K562 (cell line): ENCODE measurements around the gene RNF4. TPM values are rescaled to one million over a fixed set of nuclear protein-coding genes. Genes with fewer than 3 reads are reported as not detected.

Source experiments
- ATAC-seq: fragments of 200-7000 bp; cut with Tn5 transposase; 3 replicates; pipeline ENCODE4 v1.9.1; 2020; ENCODE audit warnings: moderate library complexity
- BruUV-seq: library from RNA; stranded (reverse); fragments of 400-500 nt; replicated peaks from 2 replicates; lab custom pipeline; 2021; lab: Mats Ljungman, UMichigan
- CTCF ChIA-PET: fragments of 300-600 bp; formaldehyde crosslinking; extraction: SDS; loops from one replicate; lab custom pipeline; 2021; ENCODE audit warnings: low intra/inter-chr PET ratio; lab: Yijun Ruan, JAX
- POLR2A ChIA-PET: fragments of 300-600, 350-650 bp; sonication (Branson Sonifier 250); formaldehyde crosslinking; extraction: SDS; loops from one replicate; lab custom pipeline; 2021; ENCODE audit warnings: antibody characterized with exemption, inconsistent platforms; lab: Yijun Ruan, JAX
- DNase-seq, 4 experiments: peaks; one replicate each; pipeline versions ENCODE4 v3.0.0 to v3.0.0-alpha.2; 2011 to 2018; ENCODE audit warnings: low spot score in 3 of 4, mixed read lengths in 3 of 4; ENCODE audit errors: extremely low read depth in 1 of 4
- FAIRE-seq: peaks from 2 replicates; lab custom pipeline; 2011; peaks lifted over from hg19 to GRCh38; lab: Jason Lieb, UNC
- H2AFZ ChIP-seq: 2 replicates; pipeline ENCODE4 v1.6.0; 2011; ENCODE audit warnings: low read depth, low read length, control low read depth, inconsistent platforms
- H3K27ac ChIP-seq: fragments of 200-600 bp; 3 replicates; pipeline ENCODE4 v1.8.0; 2011; ENCODE audit warnings: low read depth, mild to moderate bottlenecking, control low read depth, inconsistent platforms, low read length, moderate library complexity, mixed read lengths; ENCODE audit errors: extremely low read depth
- H3K27me3 ChIP-seq, 2 experiments: fragments of 300-600 bp in 1 of 2; 2 replicates in 1 of 2; 3 replicates in 1 of 2; pipeline versions ENCODE4 v1.6.0 to v1.8.0; 2011; ENCODE audit warnings: inconsistent platforms in 2 of 2, low read length in 2 of 2, mild to moderate bottlenecking in 1 of 2, mixed read lengths in 1 of 2, moderate library complexity in 1 of 2; ENCODE audit not compliant: control insufficient read depth in 2 of 2, insufficient read depth in 2 of 2
- H3K36me3 ChIP-seq: fragments of 300-600 bp; 3 replicates; pipeline ENCODE4 v1.8.0; 2011; ENCODE audit warnings: mild to moderate bottlenecking, low read length, inconsistent platforms; ENCODE audit not compliant: control insufficient read depth, insufficient read depth
- H3K4me1 ChIP-seq, 2 experiments: fragments of 200-600 bp in 1 of 2; replicated peaks in 1 of 2; 2 replicates in 1 of 2; 3 replicates in 1 of 2; pipeline versions ENCODE4 v1.5.1 to v1.8.0; 2011; ENCODE audit warnings: inconsistent platforms in 2 of 2, low read length in 2 of 2, mild to moderate bottlenecking in 1 of 2, mixed read lengths in 1 of 2, moderate library complexity in 1 of 2; ENCODE audit not compliant: control insufficient read depth in 2 of 2, insufficient read depth in 2 of 2
- H3K4me2 ChIP-seq: 2 replicates; pipeline ENCODE4 v1.6.1; 2011; ENCODE audit warnings: low read length, control low read depth, inconsistent platforms, mixed read lengths; ENCODE audit not compliant: insufficient read depth
- H3K4me3 ChIP-seq: fragments of 200-600 bp; sonication (generic), shearing (Covaris generic); 2 replicates; pipeline ENCODE4 v1.5.1; 2016; ENCODE audit warnings: control low read depth, inconsistent platforms
- H3K79me2 ChIP-seq: fragments of 200-600 bp; 3 replicates; pipeline ENCODE4 v1.8.0; 2011; ENCODE audit warnings: low read length, inconsistent platforms; ENCODE audit not compliant: control insufficient read depth, insufficient read depth
- H3K9ac ChIP-seq, 2 experiments: 2 replicates each; pipeline versions ENCODE4 v1.6.0 to v1.6.1; 2011; ENCODE audit warnings: low read depth in 2 of 2, low read length in 2 of 2, control low read depth in 1 of 2, inconsistent platforms in 1 of 2, mild to moderate bottlenecking in 1 of 2, mixed read lengths in 1 of 2; ENCODE audit not compliant: insufficient read depth in 1 of 2
- H3K9me1 ChIP-seq: one replicate; pipeline ENCODE4 v1.6.0; 2011; ENCODE audit warnings: inconsistent platforms, mild to moderate bottlenecking, low read length, moderate library complexity; ENCODE audit not compliant: control insufficient read depth, insufficient read depth
- H3K9me3 ChIP-seq: replicated peaks from 2 replicates; pipeline ENCODE4 v1.5.1; 2011; ENCODE audit warnings: low read depth, low read length, inconsistent platforms; ENCODE audit not compliant: control insufficient read depth, insufficient read depth
- H4K20me1 ChIP-seq: replicated peaks from 2 replicates; pipeline ENCODE4 v1.6.1; 2011; ENCODE audit warnings: low read length, inconsistent platforms, mixed read lengths; ENCODE audit not compliant: control insufficient read depth, insufficient read depth
- MEF2D ChIP-seq: conservative IDR thresholded peaks from 2 replicates; pipeline ENCODE4 v1.6.1; 2016; ENCODE audit warnings: low read depth, missing genetic modification characterization, missing compliant biosample characterization
- NRF1 ChIP-seq, 2 experiments: fragments of 450-650 bp; IDR thresholded peaks in 1 of 2; conservative IDR thresholded peaks in 1 of 2; 2 replicates each; pipeline ENCODE4 v1.6.1; 2014; ENCODE audit warnings: mild to moderate bottlenecking in 2 of 2
- SMARCE1 ChIP-seq: fragments of 450-650 bp; IDR thresholded peaks from 2 replicates; pipeline ENCODE4 v1.7.1; 2016; ENCODE audit warnings: mild to moderate bottlenecking
- SP2 ChIP-seq: IDR thresholded peaks from 2 replicates; pipeline ENCODE4 v1.6.1; 2011; ENCODE audit warnings: mild to moderate bottlenecking, low read depth, low read length, moderate library complexity; ENCODE audit not compliant: poor library complexity, severe bottlenecking; ENCODE audit errors: extremely low read depth
- TSC22D4 ChIP-seq: fragments of 450-650 bp; IDR thresholded peaks from 2 replicates; pipeline ENCODE4 v1.6.1; 2016; ENCODE audit warnings: missing genetic modification characterization, missing biosample characterization, control low read depth
- WGBS: fragments of 100-300 bp; shearing (Covaris generic); methylation state at CpG from one replicate; pipeline ENCODE4 v1.1.6; 2016; ENCODE audit warnings: low coverage, mixed read lengths; ENCODE audit not compliant: insufficient coverage; ENCODE audit errors: missing lambda C conversion rate; 5-methylcytosine and 5-hydroxymethylcytosine counted together
- in situ Hi-C: fragments of 300-500 bp; cut with MboI; formaldehyde crosslinking; loops from 4 replicates; pipeline ENCODE4 v1.15.0; 2018; ENCODE audit warnings: inconsistent platforms, mixed read lengths
- intact Hi-C: fragments of 100-400 bp; cut with micrococcal nuclease; formaldehyde crosslinking; loops from 2 replicates; pipeline ENCODE4 v1.14.2; 2022
- polyA plus RNA-seq, 8 experiments: library from polyadenylated mRNA; depleted of rRNA in 4 of 8; stranded (reverse) in 5 of 8; unstranded in 3 of 8; fragments of >200 nt; fragmentation: Nextera tagmentation in 2 of 8; fragmentation: Illumina TruSeq in 1 of 8; extraction: Ambion mirVana in 2 of 8; extraction: Trizol in 1 of 8; gene quantifications; 2 replicates each; pipeline versions ENCODE4 v1.2.1 to v1.2.3, GENCODE V29; 2011 to 2014; ENCODE audit warnings: inconsistent platforms in 1 of 8, missing spikeins in 1 of 8
- total RNA-seq, 7 experiments: library from RNA; depleted of rRNA in 6 of 7; stranded (reverse); fragments of >200 nt in 6 of 7; fragmentation: Illumina TruSeq in 2 of 7; extraction: Trizol in 2 of 7; gene quantifications; 2 replicates each; pipeline versions ENCODE4 v1.2.1 to v1.2.3, GENCODE V29; 2011 to 2021; ENCODE audit warnings: low replicate concordance in 1 of 7

RNF4 gene
- total and polyA plus RNA-seq, 9 of the 15 experiments (the other 6 are each of a cell fraction or from before 2014, with no cell fraction given) = 19.2 to 59.3 (median 44.8) TPM

DNA sequence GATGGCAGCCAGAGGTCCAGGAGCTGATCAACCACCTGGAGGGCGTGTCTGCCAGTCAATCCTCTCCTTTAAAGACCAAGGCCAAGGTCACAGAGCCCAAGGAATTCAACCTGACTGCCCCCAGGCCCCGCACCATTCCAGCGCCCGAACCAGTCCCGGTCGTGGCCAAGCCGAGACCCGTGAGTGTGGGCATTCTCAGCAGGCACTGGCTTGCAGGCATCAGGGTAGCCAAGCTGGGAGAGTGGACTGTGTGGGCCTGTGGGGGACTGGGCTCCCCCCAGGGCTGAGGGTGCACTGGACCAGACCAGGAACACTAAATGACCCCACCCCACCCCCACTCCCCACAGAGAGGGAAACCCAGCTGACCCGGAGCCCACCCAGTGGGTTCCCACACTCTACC is 23.8 kb upstream of the RNF4 start:
- 0 out of 2 replicates have a peak, but pooled peaks cover 4% of the 10 kb centered on the region for H4K20me1 ChIP-seq
- WGBS = 57% methylated on average over 6 of the region's 9 CpGs
- no peak for FAIRE-seq
- CTCF ChIA-PET = no interaction called here
- intact Hi-C loops (no loop called here), in situ Hi-C loops (loop anchor here (10.0 kb wide), 1 partner anchor 220 kb away; no protein-coding TSS in a partner anchor)
- H3K4me1 ChIP-seq = peaks cover 4 to 40% of the 10 kb centered on the region in 2 experiments; a peak in 4 of 5 replicates
- H3K79me2 ChIP-seq = no peaks in the 10 kb centered on the region
- no peak overlapping the region for H2AFZ ChIP-seq
- H3K9me1 ChIP-seq = no peaks in the 10 kb centered on the region
- ATAC-seq = no peak
- no peak overlapping the region for H3K4me2 ChIP-seq
- H3K9me3 ChIP-seq = no peaks in the 10 kb centered on the region
- no peaks in the 10 kb centered on the region for H3K36me3 ChIP-seq
- TF ChIP-seq TSC22D4 (tag) = no peak
- TF ChIP-seq, all 486 proteins: peak for 0
- POLR2A ChIA-PET = interaction anchor here (1.3 kb wide), 1 partner anchor 34 kb away, joined by 4 read pairs; no protein-coding TSS in a partner anchor
- no peak overlapping the region for H3K27ac ChIP-seq
- no TSS peak for BruUV-seq
- no peak overlapping the region for H3K9ac ChIP-seq
- no peak overlapping the region for H3K4me3 ChIP-seq
- no peak for DNase-seq
- peaks cover 15 to 24% of the 10 kb centered on the region in 2 experiments; a peak in 4 of 5 replicates for H3K27me3 ChIP-seq

DNA sequence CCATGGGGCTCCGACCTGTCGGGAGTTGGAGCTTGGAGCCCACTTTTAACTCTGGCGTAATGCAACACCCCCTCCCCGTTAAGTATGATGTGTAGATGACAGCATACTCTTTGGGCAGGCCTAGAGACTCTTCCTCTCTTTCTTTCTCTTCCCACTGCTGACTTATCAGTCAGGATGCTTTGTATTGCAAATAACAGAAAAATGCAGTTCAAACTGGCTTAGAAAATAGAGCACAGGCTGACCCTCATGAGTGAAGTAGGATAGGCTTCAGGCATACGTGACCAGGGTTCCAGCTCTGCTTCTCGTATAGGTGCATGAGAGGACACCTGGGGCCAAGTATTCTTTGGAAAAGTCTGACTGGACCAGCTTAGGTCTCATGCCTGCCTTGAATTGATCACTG is 23.3 kb upstream of the RNF4 start:
- POLR2A ChIA-PET = interaction anchor here (1.3 kb wide), 1 partner anchor 33 kb away, joined by 4 read pairs; no protein-coding TSS in a partner anchor
- intact Hi-C loops = no loop called here
- CTCF ChIA-PET = no interaction called here
- no peak overlapping the region for H3K4me3 ChIP-seq
- FAIRE-seq (peak; percentile 29), ATAC-seq (no peak), DNase-seq (no peak)
- H3K27ac ChIP-seq = no peak overlapping the region
- in situ Hi-C loops = loop anchor here (10.0 kb wide), 1 partner anchor 221 kb away; no protein-coding TSS in a partner anchor
- no TSS peak for BruUV-seq
- 18% methylated on average over 6 of the region's 6 CpGs for WGBS
- TF ChIP-seq MEF2D = no peak
- no peak for TF ChIP-seq SP2
- TF ChIP-seq SMARCE1 = no peak
- TF ChIP-seq NRF1 (conservative IDR thresholded peaks at IDR 0.05 in 1 of 2, IDR thresholded peaks at IDR 0.05 in 1 of 2) = no peak
- H3K4me2 ChIP-seq = no peak overlapping the region
- no peaks in the 10 kb centered on the region for H3K36me3 ChIP-seq
- no peak overlapping the region for H3K9ac ChIP-seq
- H2AFZ ChIP-seq = no peak overlapping the region
- no peaks in the 10 kb centered on the region for H3K9me3 ChIP-seq
- 0 out of 2 replicates have a peak, but pooled peaks cover 4% of the 10 kb centered on the region for H4K20me1 ChIP-seq
- peaks cover 19 to 28% of the 10 kb centered on the region in 2 experiments; a peak in 4 of 5 replicates for H3K27me3 ChIP-seq
- H3K79me2 ChIP-seq = no peaks in the 10 kb centered on the region
- peaks cover 4 to 45% of the 10 kb centered on the region in 2 experiments; a peak in 4 of 5 replicates for H3K4me1 ChIP-seq
- no peaks in the 10 kb centered on the region for H3K9me1 ChIP-seq
